Measurements from ENCODE around the gene GSTM1.

DNA sequence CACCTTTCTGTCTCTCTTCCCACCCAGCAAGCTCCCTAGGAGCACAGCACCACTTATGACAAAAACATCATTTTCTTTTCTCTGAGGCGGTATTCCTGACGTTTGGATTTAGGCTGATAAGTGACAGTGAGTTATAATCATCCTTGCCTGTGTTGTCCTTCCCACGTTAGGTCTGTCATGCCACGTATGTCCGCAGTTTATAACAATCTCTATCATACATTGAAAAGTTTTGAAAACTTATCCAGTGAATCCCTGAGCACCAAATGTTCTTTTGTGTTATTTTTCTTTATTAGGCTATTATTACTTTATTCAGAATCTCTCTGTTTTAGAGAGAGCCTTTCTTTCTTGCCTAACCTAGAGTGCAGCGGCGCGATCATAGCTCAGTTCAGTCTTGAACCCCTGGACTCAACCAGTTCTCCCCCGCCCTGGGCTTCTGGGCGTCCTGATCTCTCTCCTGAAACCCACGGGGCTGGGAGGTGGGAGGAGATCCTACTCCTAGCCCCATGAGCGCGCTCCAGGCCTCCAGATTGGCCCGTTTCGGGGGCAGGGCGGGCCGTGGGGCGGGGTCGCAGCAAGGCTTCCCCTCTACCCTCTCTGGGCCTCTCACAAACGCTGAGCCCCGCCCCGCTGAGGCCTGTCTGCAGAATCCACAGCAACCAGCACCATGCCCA is 20.0 kb upstream of the GSTM1 start, which contains the start of gene GSTM2:
- TF ChIP-seq CTCF (IDR thresholded peaks at IDR 0.05) (no peak), EZH2 (IDR thresholded peaks at IDR 0.05; ENCODE audit: borderline replicate concordance, insufficient read depth, low read depth, low read length, poor library complexity, severe bottlenecking) (no peak)
